ENCODE results near the gene TMEM247.

DNA sequence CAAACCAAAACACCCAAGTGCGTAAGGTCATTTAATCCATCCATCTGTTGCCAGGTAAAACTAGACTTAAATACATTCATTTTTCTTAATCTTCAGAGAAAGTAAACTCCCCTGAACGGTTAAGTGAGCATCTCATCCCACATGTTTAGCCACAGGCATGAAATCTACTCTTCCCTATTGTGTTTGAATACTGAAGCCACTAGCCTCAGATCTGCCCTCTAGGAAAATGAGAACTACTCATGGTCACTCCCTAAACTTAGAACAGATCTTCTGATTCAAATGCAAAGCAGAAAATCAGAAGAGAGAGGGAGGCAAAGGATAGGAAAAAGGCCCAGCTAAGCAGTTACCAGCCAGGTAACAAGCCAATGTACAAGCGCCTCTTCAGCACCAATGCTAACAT, 7.1 kb downstream of the TMEM247 start:
- TF ChIP-seq POLR2AphosphoS5 (IDR thresholded peaks at IDR 0.05; ENCODE audit: low read depth, low read length) (no peak), POLR2A (IDR thresholded peaks at IDR 0.05; ENCODE audit: low read depth, low read length) (no peak), SPI1 (IDR thresholded peaks at IDR 0.05; ENCODE audit: low read depth, low read length) (no peak), TAF1 (IDR thresholded peaks at IDR 0.05; ENCODE audit: low read depth, low read length) (no peak), PAX5 (IDR thresholded peaks at IDR 0.05; ENCODE audit: insufficient read depth, low read length, severe bottlenecking) (no peak)

Measured in GM12891 (cell line).